Right lobe of liver (tissue), 4 donors: ENCODE data around the gene RBPJL.
A peak's percentile ranks its signal among the peaks of the same experiment; 100 is the strongest.

ENCODE experiments used
- POLR2A ChIP-seq: fragments of 450-650 bp; IDR thresholded peaks from one replicate; pipeline ENCODE4 v1.6.1; 2017; ENCODE audit warnings: antibody characterized with exemption, mild to moderate bottlenecking
- TF ChIP-seq, protein P1 (sequence below), 4 donors: fragments of 200-600 bp in 3 of 4; fragments of 450-650 bp in 1 of 4; IDR thresholded peaks; one replicate each; pipeline versions ENCODE4 v1.5.1 to v1.8.0; 2016 to 2022; ENCODE audit warnings: antibody characterized with exemption in 4 of 4, mild to moderate bottlenecking in 2 of 4
- donor health status: DM: no; HTN: no; CAD: no.
- donor health status: DM: no; HTN: no; CAD: no.
- donor health status: DM: no; HTN: yes; CAD: no.

DNA sequence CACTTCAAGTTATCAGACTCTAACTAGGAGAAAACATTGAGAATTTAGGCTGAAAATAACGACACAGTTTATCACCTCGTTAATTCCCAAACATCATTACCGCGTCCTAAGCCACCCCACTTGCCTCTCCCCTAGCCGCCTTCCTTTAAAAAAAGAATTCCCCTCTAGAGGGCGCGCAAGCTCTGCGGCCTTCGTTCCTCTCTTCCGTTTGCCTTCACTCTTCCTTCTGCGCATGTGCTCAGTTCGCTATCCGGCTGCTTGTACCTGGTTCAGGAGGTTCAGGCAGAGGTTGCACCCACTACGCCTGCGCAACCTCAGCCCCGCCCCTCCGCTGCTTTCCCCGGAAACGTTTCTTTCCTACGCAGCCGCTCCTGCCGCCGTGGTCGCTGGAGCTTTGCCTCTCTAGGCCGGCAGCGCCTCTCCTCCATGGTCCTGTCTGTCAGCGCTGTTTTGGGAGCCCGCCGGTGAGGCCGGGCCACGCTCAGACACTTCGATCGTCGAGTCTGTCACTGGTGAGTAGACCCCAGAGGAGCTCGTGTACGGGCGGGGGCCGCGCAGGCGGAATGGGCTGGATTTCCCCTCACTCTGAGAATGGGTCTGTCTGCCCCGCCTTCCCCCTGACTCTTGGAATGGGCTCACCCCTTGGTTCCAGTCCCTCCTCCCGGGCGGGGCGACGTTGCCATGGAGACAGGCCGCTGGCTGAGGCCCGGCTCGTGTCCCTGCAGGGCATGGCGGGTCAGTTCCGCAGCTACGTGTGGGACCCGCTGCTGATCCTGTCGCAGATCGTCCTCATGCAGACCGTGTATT is 56.4 kb downstream of the RBPJL start, which contains the start of gene SYS1:
- TF ChIP-seq, protein P1, sequence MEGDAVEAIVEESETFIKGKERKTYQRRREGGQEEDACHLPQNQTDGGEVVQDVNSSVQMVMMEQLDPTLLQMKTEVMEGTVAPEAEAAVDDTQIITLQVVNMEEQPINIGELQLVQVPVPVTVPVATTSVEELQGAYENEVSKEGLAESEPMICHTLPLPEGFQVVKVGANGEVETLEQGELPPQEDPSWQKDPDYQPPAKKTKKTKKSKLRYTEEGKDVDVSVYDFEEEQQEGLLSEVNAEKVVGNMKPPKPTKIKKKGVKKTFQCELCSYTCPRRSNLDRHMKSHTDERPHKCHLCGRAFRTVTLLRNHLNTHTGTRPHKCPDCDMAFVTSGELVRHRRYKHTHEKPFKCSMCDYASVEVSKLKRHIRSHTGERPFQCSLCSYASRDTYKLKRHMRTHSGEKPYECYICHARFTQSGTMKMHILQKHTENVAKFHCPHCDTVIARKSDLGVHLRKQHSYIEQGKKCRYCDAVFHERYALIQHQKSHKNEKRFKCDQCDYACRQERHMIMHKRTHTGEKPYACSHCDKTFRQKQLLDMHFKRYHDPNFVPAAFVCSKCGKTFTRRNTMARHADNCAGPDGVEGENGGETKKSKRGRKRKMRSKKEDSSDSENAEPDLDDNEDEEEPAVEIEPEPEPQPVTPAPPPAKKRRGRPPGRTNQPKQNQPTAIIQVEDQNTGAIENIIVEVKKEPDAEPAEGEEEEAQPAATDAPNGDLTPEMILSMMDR (IDR thresholded peaks at IDR 0.05): peak; percentile 83 to 94 (median 90)
- peak; percentile 98 for TF ChIP-seq POLR2A
